Ecto neural progenitor cell (in vitro differentiated cells): ENCODE measurements around the gene GSTM3.
"Not testable (repeated sequence)": the region's sequence is repeated elsewhere in the genome, so short reads cannot be mapped to it uniquely, and the experiment has no call there.

Experiments used
- DNase-seq: peaks from one replicate; pipeline ENCODE4 v3.0.0-alpha.2; 2018; ENCODE audit warnings: low spot score

GSTM3 gene

DNA sequence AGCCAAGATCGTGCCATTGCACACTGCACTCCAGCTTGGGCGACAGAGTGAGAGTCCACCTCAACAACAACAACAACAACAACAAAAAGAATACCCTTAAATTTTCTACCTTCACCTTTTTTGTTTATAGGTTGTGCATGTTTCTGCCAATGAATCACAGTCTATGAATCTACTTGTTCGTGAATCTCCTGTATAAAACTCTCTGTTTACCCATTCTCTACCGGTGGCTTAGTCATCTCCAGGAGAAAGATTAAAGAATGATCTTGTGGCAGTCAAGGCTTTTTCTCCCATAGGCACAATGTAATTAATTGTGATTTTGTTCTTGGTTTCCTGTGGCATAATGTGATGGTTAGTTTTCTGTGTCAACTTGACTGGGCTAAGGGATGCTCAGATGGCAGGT, 43.0 kb downstream of the GSTM3 start:
- DNase-seq: not testable (repeated sequence)

DNA sequence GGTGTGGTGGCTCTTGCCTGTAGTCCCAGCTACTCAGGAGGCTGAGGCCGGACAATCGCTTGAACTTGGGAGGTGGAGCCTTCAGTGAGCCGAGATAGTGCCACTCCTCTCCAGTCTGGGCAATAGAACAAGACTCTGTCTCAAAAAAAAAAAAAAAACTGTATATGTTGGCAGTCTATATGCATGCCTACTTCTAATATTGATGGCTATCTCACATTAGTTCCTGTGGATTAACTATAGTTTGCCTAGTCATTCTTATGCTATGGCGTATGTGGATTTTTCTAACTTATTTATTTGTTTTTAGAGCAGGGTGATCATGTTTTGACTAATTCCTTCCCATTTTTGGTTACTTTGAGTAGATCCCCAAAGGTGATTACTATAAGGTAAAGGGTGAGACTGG, 43.8 kb downstream of the GSTM3 start:
- DNase-seq: no peak

DNA sequence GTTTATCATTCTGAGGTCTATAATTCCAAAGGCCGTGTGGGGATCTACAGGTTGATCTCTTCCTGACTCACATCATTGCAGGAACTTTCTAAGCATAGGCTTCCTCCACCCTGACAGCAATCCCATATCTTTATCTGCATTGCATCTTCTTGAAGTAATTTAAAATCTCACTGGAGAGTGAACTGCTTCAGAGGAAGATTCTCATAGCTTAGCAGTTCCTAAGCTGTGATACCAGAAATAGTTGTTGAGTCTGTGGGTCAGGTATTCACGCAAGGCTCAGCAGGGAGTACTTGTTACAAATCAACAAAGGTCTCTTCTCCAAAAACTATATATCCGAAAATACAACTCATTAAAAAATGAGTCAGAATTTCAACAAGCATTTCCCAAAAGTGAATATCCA, 45.7 kb downstream of the GSTM3 start:
- not testable (repeated sequence) for DNase-seq

DNA sequence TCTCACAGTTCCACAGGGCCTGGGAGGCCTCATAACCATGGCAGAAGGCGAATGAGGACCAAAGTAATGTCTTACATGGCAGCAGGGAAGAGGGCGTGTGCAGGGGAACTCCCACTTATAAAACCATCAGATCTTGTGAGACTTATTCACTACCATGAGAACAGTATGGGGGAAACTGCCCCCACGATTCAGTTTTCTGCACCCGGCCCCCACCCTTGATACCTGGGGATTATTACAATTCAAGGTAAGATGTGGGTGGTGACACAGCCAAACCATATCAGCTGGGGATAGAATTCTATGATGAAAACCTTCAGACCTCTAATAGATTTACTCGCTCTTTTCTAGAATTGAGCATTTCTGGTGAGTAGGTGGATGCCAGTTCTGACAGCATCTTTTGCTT, 46.4 kb downstream of the GSTM3 start:
- not testable (repeated sequence) for DNase-seq

DNA sequence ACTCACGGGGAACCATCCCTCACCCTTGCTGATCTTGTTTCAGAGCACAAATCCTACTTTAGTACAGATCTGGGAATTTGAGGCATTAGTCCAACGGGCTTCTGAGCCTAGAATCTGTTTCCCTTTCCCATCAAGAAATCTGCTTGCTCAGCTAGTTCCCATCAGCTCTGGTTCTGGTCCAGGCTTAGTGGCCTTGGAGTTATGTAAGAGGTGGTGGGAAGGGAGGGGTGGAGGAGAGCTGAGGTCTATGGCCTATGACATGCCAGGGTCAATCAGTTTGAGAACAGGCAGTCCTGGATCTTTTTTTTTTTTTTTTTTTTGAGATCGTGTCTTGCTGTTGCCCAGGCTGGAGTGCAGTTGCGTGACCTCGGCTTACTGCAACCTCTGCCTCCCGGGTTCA, 49.1 kb downstream of the GSTM3 start:
- no peak for DNase-seq

DNA sequence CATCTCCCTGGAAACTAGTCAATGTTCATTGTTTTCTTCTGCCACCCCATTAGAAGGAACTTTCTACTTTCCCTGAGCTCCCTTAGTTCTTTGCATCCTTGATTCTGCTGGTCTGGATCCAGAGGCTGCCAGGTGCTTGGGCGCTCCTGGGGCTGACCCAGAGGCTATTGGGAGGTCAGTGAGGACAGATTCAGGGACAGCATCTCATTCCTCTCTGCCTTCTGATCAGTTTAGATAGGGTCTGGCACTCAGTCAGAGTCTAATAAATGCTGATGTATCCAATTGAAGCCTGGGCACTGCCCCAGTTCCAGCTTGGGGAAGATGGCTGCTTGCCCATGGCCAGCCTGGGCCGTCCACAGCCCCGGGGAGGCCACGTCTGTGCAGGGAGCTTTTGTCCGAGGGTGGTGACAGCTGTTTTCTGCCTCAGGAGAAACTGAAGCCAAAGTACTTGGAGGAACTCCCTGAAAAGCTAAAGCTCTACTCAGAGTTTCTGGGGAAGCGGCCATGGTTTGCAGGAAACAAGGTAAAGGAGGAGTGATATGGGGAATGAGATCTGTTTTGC, 50.9 kb downstream of the GSTM3 start:
- no peak for DNase-seq

DNA sequence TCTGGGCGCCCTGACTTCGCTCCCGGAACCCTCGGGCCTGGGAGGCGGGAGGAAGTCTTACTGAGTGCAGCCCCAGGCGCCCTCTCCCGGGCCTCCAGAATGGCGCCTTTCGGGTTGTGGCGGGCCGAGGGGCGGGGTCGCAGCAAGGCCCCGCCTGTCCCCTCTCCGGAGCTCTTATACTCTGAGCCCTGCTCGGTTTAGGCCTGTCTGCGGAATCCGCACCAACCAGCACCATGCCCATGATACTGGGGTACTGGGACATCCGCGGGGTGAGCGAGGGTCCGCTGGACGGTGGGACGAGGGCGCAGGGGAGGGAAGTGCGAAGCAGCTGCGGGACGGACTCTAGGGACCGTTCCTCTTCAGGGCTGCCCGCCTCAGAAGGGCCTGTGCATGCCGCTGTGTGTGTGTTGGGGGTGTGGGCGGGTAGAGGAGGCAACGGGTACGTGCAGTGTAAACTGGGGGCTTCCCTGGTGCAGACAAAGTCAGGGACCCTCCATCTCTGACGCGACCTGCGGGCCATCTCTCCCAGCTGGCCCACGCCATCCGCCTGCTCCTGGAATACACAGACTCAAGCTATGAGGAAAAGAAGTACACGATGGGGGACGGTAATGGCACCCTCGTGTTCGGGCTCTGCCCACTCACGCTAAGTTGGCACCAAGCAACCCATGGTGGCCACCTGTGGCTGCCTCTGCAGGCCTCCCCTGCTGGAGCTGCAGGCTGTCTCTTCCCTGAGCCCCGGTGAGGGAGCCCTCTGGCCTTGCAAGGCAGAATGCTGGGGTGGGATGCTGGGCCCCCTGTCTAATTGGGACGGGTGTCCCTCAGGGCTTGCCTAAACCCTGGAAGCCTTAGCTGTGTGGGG, 53.0 kb downstream of the GSTM3 start, which contains the start of gene GSTM1:
Gene GSTM1 (plus strand): TSS at position 177 of the 859 bp plus-strand sequence. CDS start 57 bp downstream, at position 234.
- peak; percentile 75 for DNase-seq

DNA sequence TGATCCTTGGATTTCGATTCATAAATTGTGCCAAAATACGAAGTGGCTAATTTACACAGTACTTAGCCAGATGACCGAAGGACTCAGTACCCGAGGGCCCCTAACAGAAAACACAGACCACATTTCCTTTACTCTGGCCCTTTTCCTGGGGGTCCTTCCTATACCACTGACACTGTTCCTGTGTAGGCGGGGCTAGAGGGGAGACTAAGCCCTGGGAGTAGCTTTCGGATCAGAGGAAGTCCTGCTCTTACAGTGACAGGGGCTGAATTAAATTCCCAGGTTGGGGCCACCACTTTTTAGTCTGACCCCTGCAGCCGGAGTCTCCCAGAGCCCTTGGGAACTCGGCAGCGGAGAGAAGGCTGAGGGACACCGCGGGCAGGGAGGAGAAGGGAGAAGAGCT, 53.7 kb downstream of the GSTM3 start:
- not testable (repeated sequence) for DNase-seq

DNA sequence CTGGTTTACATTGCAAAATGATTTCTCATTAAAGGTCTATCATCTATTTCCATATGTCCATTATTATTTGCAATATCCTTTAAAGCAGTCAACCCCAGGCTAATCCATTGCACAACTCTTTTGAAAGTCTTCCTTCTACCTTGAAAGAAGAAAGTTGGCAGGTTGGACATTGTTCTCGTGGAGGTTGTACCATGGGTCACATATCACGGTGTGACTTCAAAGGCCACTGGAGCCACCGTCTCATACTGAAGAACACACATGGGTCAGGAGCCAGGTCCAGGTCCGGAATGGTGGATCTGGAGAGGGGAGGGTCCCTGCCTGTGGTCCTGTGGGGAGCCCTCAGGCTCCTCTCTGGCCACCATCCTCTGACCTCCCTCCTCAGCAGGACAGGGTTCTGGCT, 54.9 kb downstream of the GSTM3 start:
- not testable (repeated sequence) for DNase-seq

DNA sequence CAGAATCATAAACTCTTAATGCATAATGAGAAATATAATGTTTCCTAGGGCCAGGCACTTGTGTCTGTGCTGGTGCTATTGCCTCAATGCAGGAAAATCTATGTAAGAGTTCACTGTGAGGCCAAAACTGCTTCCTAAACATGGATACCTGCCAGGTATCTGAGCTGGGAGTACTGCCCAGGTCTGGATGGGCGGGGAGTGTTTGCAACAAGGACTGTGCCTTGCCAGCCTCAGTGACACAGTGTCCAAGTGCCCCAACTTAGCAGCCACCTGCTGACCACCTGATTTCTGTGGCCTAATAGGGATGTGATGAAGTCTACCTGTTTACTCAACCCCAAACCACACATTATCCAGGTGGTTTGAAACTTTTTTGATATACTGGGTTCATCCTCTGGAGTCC, 55.4 kb downstream of the GSTM3 start:
- DNase-seq: not testable (repeated sequence)

DNA sequence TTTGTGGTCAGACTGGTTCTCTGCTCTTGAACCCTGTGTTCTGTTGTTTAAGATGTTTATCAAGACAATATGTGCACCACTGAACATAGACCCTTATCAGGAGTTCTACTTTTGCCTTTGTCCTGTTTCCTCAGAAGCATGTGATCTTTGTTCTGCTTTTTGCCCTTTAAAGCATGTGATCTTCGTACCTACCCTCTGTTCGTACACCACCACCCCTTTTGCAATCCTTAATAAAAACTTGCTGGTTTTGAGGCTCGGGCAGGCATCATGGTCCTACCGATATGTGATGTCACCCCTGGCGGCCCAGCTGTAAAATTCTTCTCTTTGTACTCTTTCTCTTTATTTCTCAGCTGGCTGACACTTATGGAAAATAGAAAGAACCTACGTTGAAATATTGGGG, 56.1 kb downstream of the GSTM3 start:
- DNase-seq: not testable (repeated sequence)
